ENCODE data around the gene HNRNPUL1.
"Not testable (repeated sequence)": the region's sequence is repeated elsewhere in the genome, so short reads cannot be mapped to it uniquely, and the experiment has no call there.

The HNRNPUL1 gene

DNA sequence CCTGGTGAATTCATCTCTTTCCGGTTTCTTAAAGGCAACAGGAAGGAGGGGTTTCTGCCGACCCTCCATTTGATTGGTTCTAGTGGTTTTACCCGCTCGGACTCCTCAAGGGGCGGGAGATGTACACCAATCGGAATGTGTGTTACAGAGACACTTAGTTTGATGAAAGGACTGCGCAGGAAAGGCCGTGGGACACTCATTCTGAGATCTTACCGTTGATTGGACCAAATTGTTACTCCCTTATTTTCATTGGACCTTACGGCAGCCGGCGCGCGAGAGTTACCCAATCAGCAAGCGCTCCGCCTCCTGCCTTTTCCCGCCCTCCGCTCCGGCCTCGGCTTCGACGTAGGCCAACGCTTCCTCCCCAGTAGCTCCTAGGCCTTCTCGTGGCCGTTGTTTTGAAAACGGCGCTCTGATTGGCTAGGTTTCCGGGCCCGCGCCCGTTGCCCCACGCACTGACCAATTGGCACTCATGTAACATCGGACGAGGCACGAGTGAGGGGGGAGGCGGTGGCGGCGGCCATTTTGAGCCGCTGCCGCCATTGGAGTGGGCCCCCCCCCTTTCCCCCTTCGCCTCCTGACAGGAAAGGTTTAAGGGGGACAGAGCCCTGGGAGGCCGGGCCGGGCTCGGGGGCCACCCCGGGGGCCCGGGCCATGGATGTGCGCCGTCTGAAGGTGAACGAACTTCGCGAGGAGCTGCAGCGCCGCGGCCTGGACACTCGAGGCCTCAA lies at the start of gene HNRNPUL1:
HNRNPUL1 (plus strand) TSS at position 523 of the 731 bp plus-strand sequence; CDS start at position 655, 132 bp downstream.
- peak; percentile 96 to 100 (median 100) for DNase-seq

DNA sequence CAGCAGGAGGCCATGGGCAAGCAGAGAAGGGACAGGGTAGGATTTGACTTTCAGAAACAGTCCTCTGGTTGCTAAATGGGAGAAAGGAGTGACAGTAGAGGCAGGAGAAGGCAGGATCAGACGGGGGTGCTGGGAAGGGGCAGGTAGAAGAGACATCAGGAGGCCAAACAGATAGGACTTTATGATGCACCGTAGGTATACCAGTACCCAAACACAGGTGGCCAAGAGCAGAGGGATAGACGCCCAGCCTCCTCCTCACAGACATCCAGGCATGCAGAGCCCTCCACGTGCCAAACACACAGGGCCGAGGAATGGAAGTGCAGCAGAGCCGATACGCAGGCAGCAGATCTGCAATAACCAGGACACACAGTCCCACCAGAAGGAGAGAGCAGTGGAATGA lies 46.4 kb upstream of the HNRNPUL1 start:
- no peak for DNase-seq

DNA sequence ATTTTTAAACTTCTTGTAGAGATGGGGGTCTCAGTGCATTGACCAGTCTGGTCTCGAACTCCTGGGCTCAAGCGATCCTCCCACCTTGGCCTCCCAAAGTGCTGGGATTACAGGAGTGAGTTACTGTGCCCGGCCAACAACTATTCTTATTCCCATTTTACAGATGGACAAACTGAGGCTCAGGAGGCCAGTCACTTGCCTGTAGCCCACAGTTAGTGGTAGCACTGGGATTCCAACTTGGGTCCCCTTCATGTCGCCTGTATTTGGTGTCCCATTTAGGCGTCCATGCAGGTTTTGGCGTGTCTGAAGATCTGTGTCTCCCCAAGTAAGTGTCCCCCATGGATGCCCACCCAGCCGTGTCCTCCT lies 45.9 kb upstream of the HNRNPUL1 start:
- no peak for DNase-seq

DNA sequence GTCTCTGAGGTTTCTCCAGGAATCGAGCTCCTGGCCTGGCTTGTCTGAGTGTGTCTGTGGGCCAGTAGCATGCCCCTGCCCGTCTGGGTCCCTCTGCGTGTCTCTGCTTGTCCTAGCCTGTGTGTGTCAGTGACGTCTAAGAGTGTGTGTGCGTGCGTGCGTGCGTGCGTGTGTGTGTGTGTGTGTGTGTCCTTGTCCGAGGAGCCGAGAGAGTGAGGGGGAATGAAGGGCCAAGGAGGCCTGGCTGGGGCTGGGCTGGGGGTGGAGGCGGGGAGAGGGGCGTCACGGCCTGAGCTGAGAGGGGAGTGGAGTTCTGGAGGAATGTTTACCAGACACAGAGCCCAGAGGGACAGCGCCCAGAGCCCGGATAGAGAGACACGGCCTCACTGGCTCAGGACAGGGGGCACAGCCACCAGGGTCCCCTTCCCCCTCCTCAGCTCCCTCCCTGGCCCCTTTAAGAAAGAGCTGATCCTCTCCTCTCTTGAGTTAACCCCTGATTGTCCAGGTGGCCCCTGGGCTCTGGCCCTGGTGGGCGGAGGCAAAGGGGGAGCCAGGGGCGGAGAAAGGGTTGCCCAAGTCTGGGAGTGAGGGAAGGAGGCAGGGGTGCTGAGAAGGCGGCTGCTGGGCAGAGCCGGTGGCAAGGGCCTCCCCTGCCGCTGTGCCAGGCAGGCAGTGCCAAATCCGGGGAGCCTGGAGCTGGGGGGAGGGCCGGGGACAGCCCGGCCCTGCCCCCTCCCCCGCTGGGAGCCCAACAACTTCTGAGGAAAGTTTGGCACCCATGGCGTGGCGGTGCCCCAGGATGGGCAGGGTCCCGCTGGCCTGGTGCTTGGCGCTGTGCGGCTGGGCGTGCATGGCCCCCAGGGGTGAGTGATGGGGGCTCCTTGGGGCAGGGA lies 45.3 kb upstream of the HNRNPUL1 start, which contains the start of gene AXL:
AXL (plus strand) TSS at position 609 of the 893 bp plus-strand sequence; CDS start at position 779, 170 bp downstream.
- peak in 52 of 58 donors; percentile 11 to 86 (median 64) for DNase-seq

DNA sequence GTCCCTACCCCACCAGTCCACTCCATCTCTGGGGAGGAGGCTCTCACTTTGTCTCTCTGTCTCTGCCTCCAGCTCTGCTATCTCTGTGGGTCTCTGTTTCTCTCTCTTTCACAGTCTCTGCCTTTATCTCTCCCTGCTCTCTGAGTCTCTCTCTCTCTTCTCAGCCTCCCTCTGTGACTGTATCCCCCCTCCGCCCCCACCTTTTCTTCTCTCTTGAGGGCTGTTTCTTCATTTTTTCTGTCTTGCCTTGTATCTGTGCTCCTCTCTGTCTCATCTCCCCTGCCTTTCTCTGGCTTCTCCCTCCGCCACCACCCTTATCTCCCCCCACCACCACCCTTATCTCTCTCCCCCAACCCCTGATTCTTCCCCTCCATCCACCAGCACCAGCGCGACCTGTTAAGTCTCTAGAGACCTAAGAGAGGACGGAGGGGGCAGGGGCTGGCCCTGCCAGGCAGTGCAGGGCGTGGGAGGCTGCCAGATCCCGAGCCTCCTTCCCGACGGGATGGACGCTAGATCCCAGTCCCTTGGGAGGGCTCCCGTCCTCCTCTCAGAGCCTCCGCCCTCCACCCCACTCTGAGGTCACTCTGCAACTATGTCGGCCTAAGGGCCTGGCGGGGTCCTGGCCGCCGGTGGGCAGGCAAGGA lies 44.1 kb upstream of the HNRNPUL1 start:
- DNase-seq, result peak in 1 of 58 donors; percentile 6

DNA sequence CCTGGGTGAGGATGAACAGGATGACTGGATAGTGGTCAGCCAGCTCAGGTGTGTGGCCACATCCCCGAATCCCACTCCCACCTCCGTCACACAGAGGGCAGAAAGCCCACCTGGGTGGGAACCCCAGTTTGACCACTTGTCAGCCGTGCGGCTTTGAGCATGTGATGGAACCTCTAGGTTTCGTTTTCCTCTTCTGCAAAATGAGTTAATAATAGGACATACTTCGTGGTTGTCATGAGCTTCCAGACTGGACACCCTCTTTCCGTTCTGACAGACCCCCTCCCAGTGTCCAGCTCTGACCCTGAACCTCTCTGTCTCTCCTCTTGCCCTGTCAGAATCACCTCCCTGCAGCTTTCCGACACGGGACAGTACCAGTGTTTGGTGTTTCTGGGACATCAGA lies 43.4 kb upstream of the HNRNPUL1 start:
- DNase-seq, result no peak

DNA sequence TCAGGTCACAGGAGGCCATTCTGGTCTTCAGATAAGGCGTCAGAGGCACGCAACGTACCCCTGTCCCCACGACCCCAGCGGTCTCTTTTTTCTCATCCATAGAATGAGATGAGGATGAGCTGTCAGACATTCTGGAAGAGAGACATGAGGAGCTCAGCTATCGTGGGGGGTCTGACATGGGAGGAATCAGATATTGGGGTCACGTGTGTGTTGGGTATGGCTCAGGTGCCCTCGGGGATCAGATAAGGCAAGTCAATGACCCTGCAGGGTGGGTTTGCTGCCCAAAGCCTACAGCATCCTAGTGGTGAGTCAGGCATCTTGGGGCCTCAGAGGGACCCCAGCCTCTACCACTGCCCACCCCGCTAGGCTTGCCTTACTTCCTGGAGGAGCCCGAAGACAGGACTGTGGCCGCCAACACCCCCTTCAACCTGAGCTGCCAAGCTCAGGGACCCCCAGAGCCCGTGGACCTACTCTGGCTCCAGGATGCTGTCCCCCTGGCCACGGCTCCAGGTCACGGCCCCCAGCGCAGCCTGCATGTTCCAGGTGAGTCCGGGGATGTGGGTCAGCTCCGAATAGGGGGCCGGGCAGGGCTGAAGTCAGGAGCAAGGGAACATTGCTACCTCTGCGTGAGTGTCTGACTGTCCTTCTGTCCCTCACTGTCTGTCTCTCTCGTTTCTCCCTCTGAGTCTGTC lies 42.5 kb upstream of the HNRNPUL1 start:
- DNase-seq, result no peak

DNA sequence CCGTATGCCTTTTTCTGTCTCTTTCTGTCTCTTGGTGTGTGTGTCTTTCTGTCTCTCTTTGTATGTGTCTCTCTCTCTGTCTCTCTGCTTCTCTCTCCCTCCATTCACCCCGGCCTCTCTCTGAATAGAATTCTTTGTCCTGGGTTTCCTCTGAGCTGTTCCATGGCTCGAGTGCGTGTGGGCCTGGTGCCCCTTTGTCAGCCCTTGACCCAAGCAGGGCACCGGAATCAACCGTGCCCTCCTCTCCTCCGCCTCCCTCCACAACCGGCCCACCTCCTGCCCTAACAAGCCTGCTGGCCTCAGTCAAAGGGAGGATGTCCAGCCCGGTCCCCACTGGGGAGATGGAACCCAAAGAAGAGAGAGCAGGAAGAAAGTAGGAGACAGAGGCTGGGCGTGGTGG lies 41.9 kb upstream of the HNRNPUL1 start:
- DNase-seq, result peak in 2 of 58 donors; percentile 7 to 19

DNA sequence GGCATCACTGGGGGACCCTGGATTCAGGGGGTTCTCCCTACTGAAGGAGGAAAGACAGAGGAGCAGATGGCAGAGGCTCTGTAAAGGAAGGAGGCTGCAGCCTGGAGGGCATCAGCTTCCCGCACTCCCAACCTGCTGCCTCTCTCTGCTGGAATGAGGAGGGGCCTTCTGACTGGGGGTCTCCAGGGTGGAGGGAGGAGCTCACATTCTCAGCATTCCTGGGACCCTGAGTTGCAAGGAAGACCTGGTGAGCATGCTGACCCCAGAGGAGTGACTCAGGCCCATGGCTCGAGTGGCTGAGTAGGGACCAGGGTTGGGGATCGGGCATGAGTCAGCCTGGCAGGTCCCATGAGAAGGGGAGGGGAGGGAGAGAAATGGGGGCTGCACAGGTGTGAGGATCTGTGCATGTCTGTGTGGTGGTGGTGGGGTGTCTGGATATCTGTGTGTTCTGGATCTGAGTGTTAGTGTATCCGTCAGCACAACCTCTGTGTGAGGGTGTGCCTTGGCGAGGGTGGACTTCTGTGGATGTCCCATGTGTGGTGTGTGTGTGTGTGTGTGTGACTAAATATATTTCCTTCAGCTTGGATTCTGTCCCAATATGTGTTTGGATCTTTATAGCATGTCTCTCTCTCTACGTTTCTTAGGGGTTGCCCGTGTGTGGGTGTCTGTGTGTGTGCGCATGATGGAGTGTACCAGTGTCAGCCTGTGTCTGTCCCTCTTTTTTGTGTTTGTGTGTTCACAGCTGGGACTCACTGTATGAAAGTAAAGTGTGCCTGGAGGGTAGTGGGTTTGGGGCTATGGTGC lies 40.5 kb upstream of the HNRNPUL1 start:
- DNase-seq, result peak in 1 of 58 donors; percentile 7

DNA sequence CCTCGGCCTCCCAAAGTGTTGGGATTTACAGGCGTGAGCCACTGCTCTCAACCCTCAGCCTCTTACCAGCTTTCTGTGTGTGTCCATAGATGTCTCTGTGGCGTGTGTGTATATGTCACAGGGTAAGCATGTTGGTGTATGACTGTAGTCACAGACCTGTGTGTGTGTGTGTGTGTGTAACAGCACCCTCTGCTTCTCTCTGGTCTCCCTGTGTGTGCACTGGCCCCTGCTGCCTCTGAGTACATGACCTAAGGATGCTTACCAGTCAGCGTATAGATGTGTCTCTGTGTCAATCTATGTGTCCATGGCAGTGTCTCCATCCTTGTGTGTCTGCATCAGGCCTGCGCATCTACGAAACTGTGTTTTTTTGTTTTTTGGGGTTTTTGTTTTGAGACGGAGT lies 39.5 kb upstream of the HNRNPUL1 start:
- no peak for DNase-seq

DNA sequence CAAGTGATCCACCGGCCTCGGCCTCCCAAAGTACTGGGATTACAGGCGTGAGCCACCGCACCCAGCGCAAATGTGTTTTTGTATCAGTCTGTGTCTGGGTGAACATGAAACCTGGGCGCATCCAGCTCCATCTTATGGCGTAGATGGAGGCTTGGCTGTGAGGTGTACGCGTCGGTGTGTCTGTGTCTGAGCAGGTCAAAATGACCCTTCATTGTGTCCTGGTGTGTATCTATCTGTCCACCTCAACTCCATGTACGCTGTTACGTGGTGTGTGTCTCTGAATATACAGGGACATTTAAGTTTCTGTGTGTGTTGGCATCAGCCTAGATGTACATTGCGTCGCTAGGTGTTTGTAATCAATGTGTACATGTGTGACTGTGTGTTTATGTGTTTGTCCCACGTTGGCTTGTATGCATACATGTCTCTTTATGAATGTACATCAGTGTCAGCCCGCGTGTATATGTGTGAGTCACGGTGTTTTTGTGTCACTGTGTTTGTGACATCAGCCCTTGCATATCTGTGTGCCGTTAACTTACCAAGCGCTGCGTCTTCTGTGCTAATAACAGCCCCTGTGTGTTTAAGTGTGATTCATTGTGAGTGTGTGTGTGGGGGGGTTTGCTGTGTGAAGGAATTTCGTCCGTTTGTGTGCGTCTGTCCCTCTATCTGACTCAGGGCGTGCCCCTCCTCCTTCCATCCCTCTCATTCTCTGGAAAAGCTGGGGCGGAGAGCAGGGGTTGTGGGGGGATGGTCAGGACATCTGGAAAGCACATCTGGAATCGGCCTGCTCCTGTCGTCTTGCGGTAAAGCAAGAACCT lies 38.7 kb upstream of the HNRNPUL1 start:
- peak in 4 of 58 donors; percentile 33 to 68 (median 52) for DNase-seq

DNA sequence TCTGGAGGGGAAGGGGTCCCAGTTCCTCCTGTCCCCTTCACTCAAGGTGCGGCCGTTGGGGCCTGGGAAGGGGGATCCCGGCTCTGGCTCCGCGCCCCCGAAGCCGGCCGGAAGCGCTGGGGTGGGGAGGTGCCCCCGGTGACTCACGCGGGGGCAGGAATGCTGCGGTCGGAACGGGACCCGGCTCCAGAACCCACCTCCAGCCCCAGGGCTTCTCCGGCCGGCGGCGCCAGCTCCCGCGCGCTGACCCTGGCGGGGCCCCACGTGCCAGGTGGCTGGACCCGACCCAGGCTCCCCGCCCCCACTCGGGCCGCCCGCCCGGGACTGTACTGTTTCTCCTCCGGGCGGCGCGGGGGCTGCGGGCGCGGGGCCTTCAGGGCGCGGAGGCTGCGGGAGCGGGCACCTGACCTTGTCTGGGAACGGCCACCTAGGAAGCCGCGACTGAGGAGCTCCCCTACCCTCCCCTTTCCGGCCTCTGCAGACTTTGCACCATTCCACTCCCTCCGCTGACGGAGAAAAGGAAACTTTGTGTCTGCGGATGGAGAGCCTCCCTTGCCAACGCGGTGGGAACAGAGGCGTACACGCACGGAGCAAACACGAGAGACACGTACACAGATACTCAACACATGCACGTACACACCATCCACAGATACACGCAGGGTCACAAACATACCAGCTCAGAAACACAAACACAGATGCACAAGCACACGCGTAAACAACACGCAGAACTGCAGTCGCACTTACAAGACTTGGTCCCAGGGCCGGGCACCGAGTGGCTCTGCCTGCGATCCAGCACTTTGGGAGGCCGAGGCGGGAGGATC lies 37.9 kb upstream of the HNRNPUL1 start:
- peak in 47 of 58 donors; percentile 5 to 70 (median 36) for DNase-seq

DNA sequence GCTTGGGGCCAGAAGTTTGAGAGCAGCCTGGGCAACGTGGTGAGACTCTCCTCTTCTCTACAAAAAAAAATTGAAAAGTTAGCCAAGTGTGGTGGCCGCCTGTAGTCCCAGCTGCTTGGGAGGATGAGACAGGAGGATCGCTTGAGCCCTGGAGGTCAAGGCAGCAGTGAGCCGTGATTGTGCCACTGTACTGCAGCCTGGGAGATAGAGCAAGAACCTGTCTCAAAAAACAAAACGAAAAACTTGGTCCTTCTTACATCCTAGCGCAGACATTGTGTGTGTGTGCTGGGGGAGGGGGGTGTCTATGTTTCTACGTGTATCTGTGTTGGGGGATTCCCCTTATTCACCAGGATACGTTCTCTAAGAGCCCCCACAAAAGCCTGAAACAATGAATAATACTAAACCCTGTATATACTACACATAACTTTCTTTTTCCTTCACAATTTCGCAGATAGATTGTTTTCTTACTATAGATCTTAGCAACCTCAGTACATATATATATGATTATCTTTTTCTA lies 37.2 kb upstream of the HNRNPUL1 start:
- no peak for DNase-seq

DNA sequence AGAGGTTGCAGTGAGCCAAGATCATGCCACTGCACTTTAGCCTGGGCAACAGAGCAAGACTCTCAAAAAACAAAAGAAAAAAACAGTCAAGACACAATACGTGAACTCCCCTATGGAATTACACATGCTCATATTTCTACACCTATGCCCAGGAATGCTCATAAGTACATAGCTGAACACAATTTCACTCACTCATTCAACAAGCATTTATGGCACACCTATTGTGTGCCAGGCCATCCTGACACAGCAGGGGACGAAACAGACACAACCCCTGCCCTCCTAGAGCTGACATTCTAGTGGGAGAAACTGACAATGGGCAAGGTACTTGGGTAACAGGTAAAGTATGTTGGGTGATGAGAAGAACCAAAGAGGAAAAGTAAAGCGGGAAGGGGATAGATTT lies 35.7 kb upstream of the HNRNPUL1 start:
- no peak for DNase-seq

DNA sequence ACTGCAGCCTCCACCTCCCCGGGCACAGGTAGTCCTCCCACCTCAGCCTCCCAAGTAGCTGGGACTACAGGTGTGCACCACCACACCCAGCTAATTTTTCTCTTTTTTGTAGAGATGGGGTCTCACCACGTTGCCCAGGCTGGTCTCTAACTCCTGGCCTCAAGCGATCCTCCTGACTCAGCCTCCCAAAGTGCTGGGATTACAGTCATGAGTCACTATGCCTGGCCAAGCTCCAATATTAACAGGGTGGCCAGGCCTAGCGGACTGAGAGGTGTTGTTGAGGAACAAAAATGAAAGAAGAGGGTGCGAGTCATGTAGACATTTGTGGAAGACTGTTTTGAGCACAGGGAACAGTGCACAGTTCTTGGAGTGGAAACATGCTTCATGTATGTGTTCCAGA lies 34.8 kb upstream of the HNRNPUL1 start:
- not testable (repeated sequence) for DNase-seq

DNA sequence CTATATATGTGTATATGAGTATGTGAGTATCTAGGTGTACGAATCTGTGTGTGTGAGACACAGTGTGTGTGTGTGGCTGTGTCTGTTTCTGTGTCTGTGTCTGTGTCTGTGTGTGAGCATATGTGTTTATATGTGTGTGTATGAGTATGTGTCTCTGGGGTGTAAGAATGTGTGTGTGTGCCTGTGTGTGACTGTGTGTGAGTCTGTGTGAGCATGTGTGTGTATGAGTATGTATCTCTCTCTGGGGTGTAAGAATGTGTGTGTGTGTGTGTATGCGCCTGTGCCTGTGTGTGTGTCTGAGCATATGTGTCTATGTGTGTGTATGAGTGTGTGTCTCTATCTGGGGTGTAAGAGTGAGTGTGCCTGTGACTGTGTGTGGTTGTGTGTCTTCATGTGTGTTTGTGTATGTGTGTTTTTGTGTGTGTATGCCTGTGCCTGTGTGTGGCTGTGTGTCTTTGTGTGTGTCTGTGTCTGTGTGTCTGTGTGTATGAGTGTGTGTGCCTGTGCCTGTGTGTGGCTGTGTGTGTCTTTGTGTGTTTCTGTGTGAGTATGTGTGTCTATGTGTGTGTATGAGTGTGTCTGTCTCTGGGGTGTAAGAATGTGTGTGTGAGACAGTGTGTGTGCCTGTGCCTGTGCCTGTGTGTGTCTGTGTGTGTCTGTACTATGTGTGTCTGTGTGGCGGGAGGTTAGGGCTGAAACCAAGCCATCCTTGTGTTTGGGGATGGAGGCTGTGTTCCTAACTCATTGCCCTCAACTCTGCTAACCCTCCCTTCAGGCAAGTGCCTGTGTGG lies 33.9 kb upstream of the HNRNPUL1 start:
- DNase-seq, result no peak

DNA sequence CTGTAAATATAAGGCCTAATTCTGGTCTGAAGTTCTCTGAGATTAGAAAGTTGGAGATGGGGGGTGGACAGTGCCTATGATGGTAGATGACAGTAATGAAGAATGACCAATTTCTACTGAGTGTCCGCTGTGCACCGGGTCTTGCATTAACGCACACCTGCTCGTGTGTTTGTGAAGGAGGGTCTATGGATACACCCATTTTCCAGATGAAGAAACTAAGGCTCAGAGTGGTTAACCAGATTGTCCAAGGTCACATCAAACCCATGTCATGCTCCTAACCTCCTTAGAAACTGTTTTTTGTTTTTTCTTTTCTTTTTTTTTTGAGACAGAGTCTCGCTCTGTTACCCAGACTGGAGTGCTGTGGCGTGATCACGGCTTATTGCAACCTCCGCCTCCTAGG lies 31.5 kb upstream of the HNRNPUL1 start:
- no peak for DNase-seq
